Measurements from ENCODE around the gene PPM1H. TPM values are rescaled to one million over a fixed set of nuclear protein-coding genes. Genes with fewer than 3 reads are reported as not detected.

Gene PPM1H
- total RNA-seq, 2 experiments from 2014 or later, result not detected

- Mint-ChIP-seq H3K27me3 (ENCODE audit: low read depth) (peaks cover 8% of the 10 kb centered on the region), H3K36me3 (ENCODE audit: low read depth) (no peaks in the 10 kb centered on the region), H3K27ac (no peak overlapping the region), H3K9me3 (no peaks in the 10 kb centered on the region), H3K4me3 (no peak overlapping the region), H3K4me1 (ENCODE audit: low read depth) (no peaks in the 10 kb centered on the region)
- DNase-seq, result no peak
- CTCF ChIA-PET, result no interaction called here
- intact Hi-C loops (cut with micrococcal nuclease), result no loop called here
Observed at GRCh38 chr12:62914443-62915203, 20.3 kb downstream of the PPM1H start.

DNA sequence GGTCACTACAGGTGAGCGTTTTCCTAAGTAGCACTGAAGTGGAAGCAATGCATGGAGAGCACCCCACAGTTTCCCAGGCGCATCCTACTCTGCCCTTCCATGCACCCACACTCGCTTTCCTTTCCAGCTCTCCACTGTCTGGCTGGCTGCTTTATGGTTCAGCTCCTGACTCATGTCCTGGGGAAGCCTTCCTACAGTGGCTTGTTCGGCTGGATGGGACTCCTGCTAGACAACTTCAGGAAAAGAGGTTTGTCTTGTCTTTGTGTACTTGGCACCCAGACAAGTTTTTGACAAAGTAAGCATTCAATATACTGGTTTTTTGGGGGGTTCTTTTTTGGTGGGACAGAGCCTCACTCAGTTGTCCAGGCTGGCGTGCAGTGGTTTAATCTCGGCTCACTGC lies 21.6 kb downstream of the PPM1H start:
- intact Hi-C loops (cut with micrococcal nuclease), result no loop called here
- CTCF ChIA-PET, result no interaction called here
- DNase-seq, result no peak

DNA sequence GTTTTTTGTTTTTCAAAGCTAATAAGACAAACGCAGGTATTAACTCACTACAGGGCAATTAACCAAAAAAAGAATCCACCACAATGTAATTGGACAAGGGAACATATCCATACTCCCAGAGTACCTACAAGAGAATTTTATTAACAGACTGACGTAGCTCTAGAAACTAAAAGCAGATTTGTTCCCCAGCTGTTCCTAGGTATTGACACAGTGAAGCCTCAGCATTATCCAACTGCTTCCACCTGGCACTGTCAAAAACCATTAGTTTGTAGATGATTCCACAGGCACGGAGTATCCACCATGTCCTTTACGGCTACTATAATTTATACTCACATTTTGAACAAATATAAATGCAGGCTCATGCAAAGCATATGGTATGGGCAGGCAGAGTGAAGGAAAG lies 22.3 kb downstream of the PPM1H start:
- intact Hi-C loops (cut with micrococcal nuclease), result no loop called here
- CTCF ChIA-PET, result no interaction called here
- H3K4me3 Mint-ChIP-seq, result no peak overlapping the region
- H3K36me3 Mint-ChIP-seq (ENCODE audit: low read depth), result no peaks in the 10 kb centered on the region
- H3K9me3 Mint-ChIP-seq, result no peaks in the 10 kb centered on the region
- H3K4me1 Mint-ChIP-seq (ENCODE audit: low read depth), result no peaks in the 10 kb centered on the region
- no peak for DNase-seq
- H3K27ac Mint-ChIP-seq, result no peak overlapping the region
- H3K27me3 Mint-ChIP-seq (ENCODE audit: low read depth), result peaks cover 8% of the 10 kb centered on the region

More for the DNA sequence above, 21.6 kb downstream of the PPM1H start:
- Mint-ChIP-seq H3K9me3 (no peaks in the 10 kb centered on the region), H3K27me3 (ENCODE audit: low read depth) (peaks cover 8% of the 10 kb centered on the region), H3K36me3 (ENCODE audit: low read depth) (no peaks in the 10 kb centered on the region), H3K27ac (no peak overlapping the region), H3K4me3 (no peak overlapping the region), H3K4me1 (ENCODE audit: low read depth) (no peaks in the 10 kb centered on the region)

DNA sequence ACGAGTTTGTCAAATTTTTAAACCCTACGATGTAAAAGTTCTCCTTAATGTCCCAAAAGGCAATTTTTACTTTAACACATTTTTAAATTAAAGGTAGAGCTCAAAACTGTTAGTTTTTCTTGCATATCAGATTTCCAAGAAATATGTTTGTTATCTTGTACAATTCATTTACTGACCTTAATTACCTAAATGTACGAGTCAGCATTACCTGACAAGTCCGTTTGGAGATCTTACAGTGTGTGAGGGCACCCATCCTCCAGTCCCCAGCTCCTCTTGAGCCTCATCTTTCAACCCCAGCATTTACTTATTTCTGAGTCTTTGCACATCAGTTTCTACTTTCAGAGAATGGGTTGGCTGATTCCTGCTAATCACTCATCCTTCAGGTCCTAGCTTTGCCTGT lies 23.7 kb downstream of the PPM1H start:
- no peaks in the 10 kb centered on the region for H3K9me3 Mint-ChIP-seq
- peaks cover 15% of the 10 kb centered on the region for H3K27me3 Mint-ChIP-seq (ENCODE audit: low read depth)
- no peak for DNase-seq
- CTCF ChIA-PET, result no interaction called here
- no peak overlapping the region for H3K27ac Mint-ChIP-seq
- H3K36me3 Mint-ChIP-seq (ENCODE audit: low read depth), result no peaks in the 10 kb centered on the region
- intact Hi-C loops (cut with micrococcal nuclease), result no loop called here
- no peaks in the 10 kb centered on the region for H3K4me1 Mint-ChIP-seq (ENCODE audit: low read depth)
- H3K4me3 Mint-ChIP-seq, result no peak overlapping the region

DNA sequence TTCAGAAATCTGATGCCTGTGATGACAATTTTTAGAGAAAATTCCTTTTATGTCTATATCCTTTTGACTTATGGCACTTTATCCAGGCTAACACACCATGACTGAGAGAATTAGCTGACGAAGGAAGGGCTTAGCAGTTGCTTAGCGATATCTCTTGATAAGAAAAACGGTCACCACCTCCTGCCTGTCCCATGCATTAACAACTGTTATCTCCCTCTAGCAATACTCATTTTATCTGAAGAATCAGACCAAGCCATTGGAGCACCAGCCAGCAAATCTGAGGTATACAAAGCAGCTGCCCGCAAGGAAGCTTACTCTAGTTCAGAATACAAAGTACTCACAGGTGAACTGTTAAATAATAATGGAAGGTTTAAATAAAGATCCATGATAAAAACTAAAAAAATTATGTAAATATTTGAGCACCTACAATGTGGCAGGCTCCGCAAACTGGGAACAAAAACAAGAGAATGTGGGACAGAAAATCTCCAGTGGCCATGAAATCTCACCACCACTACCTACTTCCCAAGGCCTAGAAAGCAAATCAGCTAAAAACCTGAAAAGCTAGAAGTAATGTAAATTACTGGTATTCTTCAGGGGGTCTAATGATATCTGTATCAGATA lies 24.3 kb downstream of the PPM1H start:
- no peaks in the 10 kb centered on the region for H3K4me1 Mint-ChIP-seq (ENCODE audit: low read depth)
- CTCF ChIA-PET, result no interaction called here
- H3K36me3 Mint-ChIP-seq (ENCODE audit: low read depth), result no peaks in the 10 kb centered on the region
- no peak for DNase-seq
- no peaks in the 10 kb centered on the region for H3K9me3 Mint-ChIP-seq
- intact Hi-C loops (cut with micrococcal nuclease), result no loop called here
- no peak overlapping the region for H3K27ac Mint-ChIP-seq
- no peak overlapping the region for H3K4me3 Mint-ChIP-seq
- H3K27me3 Mint-ChIP-seq (ENCODE audit: low read depth), result peaks cover 15% of the 10 kb centered on the region

DNA sequence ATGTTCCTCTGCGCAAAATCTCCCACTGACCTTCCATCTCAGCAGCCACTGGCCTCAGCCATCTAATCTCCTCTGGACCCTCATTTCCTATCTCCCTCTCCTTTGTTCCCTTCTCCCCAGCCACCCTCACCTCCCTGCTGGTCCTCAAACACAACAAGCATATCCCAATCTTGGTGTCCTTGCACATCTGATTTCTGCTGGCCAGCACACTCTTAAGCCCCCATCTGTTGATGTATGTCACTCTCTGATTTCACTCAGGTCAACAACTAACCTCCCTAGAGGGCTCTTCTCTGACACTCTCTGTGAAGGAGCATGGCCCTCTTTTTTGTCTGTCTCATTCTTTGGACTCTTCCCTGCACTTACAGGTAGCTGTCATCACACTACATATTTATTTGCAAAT lies 25.6 kb downstream of the PPM1H start:
- CTCF ChIA-PET, result no interaction called here
- intact Hi-C loops (cut with micrococcal nuclease), result no loop called here
- Mint-ChIP-seq H3K4me1 (ENCODE audit: low read depth) (no peaks in the 10 kb centered on the region), H3K4me3 (no peak overlapping the region), H3K36me3 (ENCODE audit: low read depth) (no peaks in the 10 kb centered on the region), H3K9me3 (no peaks in the 10 kb centered on the region), H3K27me3 (ENCODE audit: low read depth) (peaks cover 14% of the 10 kb centered on the region), H3K27ac (no peak overlapping the region)
- DNase-seq, result no peak

GRCh38 chr12:62908674-62909073 lies 26.3 kb downstream of the PPM1H start:
- DNase-seq, result no peak
- Mint-ChIP-seq H3K4me1 (ENCODE audit: low read depth) (no peaks in the 10 kb centered on the region), H3K36me3 (ENCODE audit: low read depth) (no peaks in the 10 kb centered on the region), H3K9me3 (no peaks in the 10 kb centered on the region), H3K27ac (no peak overlapping the region), H3K27me3 (ENCODE audit: low read depth) (peaks cover 13% of the 10 kb centered on the region), H3K4me3 (no peak overlapping the region)
- CTCF ChIA-PET, result no interaction called here
- intact Hi-C loops (cut with micrococcal nuclease), result no loop called here

DNA sequence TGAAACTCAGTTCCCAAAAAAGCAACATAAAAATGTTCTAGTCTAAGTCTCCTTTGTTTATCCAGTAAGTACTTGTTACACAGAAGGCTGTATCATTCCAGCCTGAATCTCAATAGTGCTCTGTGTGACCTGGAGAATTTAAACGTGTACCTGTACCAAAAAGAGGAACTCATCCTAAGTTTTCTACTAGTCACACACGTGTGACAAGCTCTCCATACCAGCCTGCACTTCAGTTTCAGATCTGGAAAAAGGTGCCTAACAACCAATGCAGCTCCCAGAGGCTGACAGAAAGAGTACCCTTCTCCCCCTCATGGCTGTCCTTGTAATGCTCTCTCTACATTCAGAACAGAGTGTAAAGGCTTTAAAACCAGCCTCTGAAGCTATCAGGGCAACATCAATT lies 27.4 kb downstream of the PPM1H start:
- Mint-ChIP-seq H3K36me3 (ENCODE audit: low read depth) (no peaks in the 10 kb centered on the region), H3K27ac (no peak overlapping the region), H3K4me1 (ENCODE audit: low read depth) (no peaks in the 10 kb centered on the region), H3K4me3 (no peak overlapping the region), H3K9me3 (no peaks in the 10 kb centered on the region), H3K27me3 (ENCODE audit: low read depth) (peaks cover 15% of the 10 kb centered on the region)
- CTCF ChIA-PET, result no interaction called here
- no peak for DNase-seq
- intact Hi-C loops (cut with micrococcal nuclease), result no loop called here

- DNase-seq, result no peak
- intact Hi-C loops (cut with micrococcal nuclease), result no loop called here
- CTCF ChIA-PET, result no interaction called here
- H3K9me3 Mint-ChIP-seq, result no peaks in the 10 kb centered on the region
- H3K27ac Mint-ChIP-seq, result no peak overlapping the region
- H3K4me3 Mint-ChIP-seq, result no peak overlapping the region
- no peaks in the 10 kb centered on the region for H3K4me1 Mint-ChIP-seq (ENCODE audit: low read depth)
- H3K36me3 Mint-ChIP-seq (ENCODE audit: low read depth), result no peaks in the 10 kb centered on the region
- peaks cover 15% of the 10 kb centered on the region for H3K27me3 Mint-ChIP-seq (ENCODE audit: low read depth)
Observed at GRCh38 chr12:62907078-62907477, 27.9 kb downstream of the PPM1H start.

- peaks cover 10% of the 10 kb centered on the region for H3K27me3 Mint-ChIP-seq (ENCODE audit: low read depth)
- H3K9me3 Mint-ChIP-seq, result no peaks in the 10 kb centered on the region
- intact Hi-C loops (cut with micrococcal nuclease), result no loop called here
- H3K4me3 Mint-ChIP-seq, result no peak overlapping the region
- DNase-seq, result no peak
- H3K36me3 Mint-ChIP-seq (ENCODE audit: low read depth), result no peaks in the 10 kb centered on the region
- H3K27ac Mint-ChIP-seq, result no peak overlapping the region
- no peaks in the 10 kb centered on the region for H3K4me1 Mint-ChIP-seq (ENCODE audit: low read depth)
- CTCF ChIA-PET, result no interaction called here
Observed at GRCh38 chr12:62903151-62903550, 31.8 kb downstream of the PPM1H start.

DNA sequence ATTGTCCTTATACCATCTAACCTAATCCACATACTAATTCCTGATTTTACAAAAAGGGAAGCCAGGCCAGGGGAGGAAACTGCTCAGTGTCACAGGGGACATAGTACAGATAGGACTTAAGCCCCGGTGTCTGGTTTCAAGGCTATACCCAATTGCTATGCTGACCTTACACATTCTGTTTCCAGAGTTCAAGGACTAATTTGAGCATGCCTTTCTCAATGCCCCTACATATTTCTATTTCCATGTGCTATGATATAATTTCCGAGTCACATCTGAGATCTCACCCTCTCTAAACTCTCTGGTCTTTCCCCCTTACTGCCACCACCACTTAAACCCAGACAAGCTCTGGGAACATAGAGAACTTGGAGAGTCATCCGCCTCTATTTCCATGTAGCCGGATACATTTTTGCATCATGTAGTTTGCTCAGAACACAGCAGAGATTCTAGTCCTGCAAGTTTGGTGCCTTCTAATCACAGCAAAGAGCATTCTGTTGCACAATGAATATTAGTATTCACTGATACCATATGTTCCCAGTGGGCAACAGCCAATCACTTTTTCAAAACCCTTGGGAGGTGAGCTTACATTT lies 34.2 kb downstream of the PPM1H start:
- Mint-ChIP-seq H3K27me3 (ENCODE audit: low read depth) (peaks cover 6% of the 10 kb centered on the region), H3K36me3 (ENCODE audit: low read depth) (no peaks in the 10 kb centered on the region), H3K9me3 (no peaks in the 10 kb centered on the region), H3K4me1 (ENCODE audit: low read depth) (no peaks in the 10 kb centered on the region), H3K27ac (no peak overlapping the region), H3K4me3 (no peak overlapping the region)
- CTCF ChIA-PET, result no interaction called here
- no peak for DNase-seq
- intact Hi-C loops (cut with micrococcal nuclease), result no loop called here

GRCh38 chr12:62899568-62900390 lies 35.2 kb downstream of the PPM1H start:
- CTCF ChIA-PET, result no interaction called here
- Mint-ChIP-seq H3K27me3 (ENCODE audit: low read depth) (peaks cover 6% of the 10 kb centered on the region), H3K4me1 (ENCODE audit: low read depth) (no peaks in the 10 kb centered on the region), H3K27ac (no peak overlapping the region), H3K9me3 (no peaks in the 10 kb centered on the region), H3K36me3 (ENCODE audit: low read depth) (no peaks in the 10 kb centered on the region), H3K4me3 (no peak overlapping the region)
- DNase-seq, result no peak
- intact Hi-C loops (cut with micrococcal nuclease), result no loop called here
